H1 (cell line): ENCODE data around the gene ZNF280B. TPM values are rescaled to one million over a fixed set of nuclear protein-coding genes. Genes with fewer than 3 reads are reported as not detected.

ENCODE experiments used
- BCL11A ChIP-seq, 2 experiments: IDR thresholded peaks; one replicate each; pipeline ENCODE4 v1.6.1; 2011; ENCODE audit warnings: low read depth in 2 of 2, low read length in 2 of 2, mild to moderate bottlenecking in 2 of 2
- GABPA ChIP-seq: IDR thresholded peaks from 2 replicates; pipeline ENCODE4 v1.6.1; 2011; ENCODE audit warnings: mild to moderate bottlenecking, low read length, moderate library complexity, borderline replicate concordance; ENCODE audit not compliant: insufficient read depth
- NANOG ChIP-seq: IDR thresholded peaks from 2 replicates; pipeline ENCODE4 v1.6.1; 2011; ENCODE audit warnings: low read length, low read depth, mild to moderate bottlenecking, inconsistent platforms; ENCODE audit not compliant: insufficient read depth, poor library complexity, severe bottlenecking
- polyA plus RNA-seq, 7 experiments: library from polyadenylated mRNA; depleted of rRNA in 3 of 7; stranded (reverse) in 5 of 7; unstranded in 2 of 7; fragments of >200 nt in 5 of 7; fragments of 200-250 nt in 2 of 7; gene quantifications; 1 replicate in 5 of 7; 2 replicates in 1 of 7; 4 replicates in 1 of 7; pipeline versions ENCODE4 v1.2.1 to v1.2.3, GENCODE V29; 2011 to 2013; ENCODE audit warnings: missing spikeins in 2 of 7, mixed read lengths in 2 of 7
- total RNA-seq: library from RNA; stranded (reverse); fragmentation: NEBNext Ultra II Directional; extraction: Animal tissue kit (Norgen Biotek cat#: 25700); gene quantifications from 2 replicates; pipeline ENCODE4 v1.2.1, GENCODE V29; 2021
- TF ChIP-seq, protein P1 (sequence below), 3 experiments: IDR thresholded peaks; 1 replicate in 2 of 3; 2 replicates in 1 of 3; pipeline versions ENCODE4 v1.5.1 to v1.6.1; 2011; ENCODE audit warnings: low read length in 3 of 3, mild to moderate bottlenecking in 3 of 3, inconsistent platforms in 2 of 3, low read depth in 1 of 3, moderate library complexity in 1 of 3; ENCODE audit not compliant: insufficient read depth in 1 of 3; ENCODE audit errors: control extremely low read depth in 1 of 3

The ZNF280B gene
- total and polyA plus RNA-seq, 2 of the 8 experiments (the other 6 are each of a cell fraction or from before 2014, with no cell fraction given) = 4.8 to 11.7 TPM

DNA sequence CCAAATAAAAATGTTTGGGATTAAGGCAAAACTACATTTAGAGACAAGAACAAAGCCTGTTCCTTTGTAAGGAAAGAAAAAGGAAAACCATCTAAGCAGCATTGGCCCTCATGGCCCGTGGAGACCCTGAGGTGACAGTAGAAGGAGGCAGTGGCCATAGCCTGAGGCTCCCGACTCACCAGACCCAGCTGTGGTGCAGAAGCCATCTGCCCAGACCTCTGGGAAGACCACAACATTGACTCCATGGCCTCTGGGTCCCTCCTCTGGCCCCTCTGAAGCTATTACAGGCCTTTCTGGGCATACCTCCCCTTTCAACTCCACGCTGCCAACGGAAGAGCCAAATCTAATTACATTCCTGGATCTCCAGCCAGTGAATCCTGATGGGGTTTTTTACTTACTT, 44.1 kb upstream of the ZNF280B start (continued):
- TF ChIP-seq NANOG (no peak), GABPA (no peak), BCL11A (IDR thresholded peaks at IDR 0.05; ENCODE audit: low read depth in 2 of 2, low read length in 2 of 2) (no peak)
- TF ChIP-seq, protein P1, sequence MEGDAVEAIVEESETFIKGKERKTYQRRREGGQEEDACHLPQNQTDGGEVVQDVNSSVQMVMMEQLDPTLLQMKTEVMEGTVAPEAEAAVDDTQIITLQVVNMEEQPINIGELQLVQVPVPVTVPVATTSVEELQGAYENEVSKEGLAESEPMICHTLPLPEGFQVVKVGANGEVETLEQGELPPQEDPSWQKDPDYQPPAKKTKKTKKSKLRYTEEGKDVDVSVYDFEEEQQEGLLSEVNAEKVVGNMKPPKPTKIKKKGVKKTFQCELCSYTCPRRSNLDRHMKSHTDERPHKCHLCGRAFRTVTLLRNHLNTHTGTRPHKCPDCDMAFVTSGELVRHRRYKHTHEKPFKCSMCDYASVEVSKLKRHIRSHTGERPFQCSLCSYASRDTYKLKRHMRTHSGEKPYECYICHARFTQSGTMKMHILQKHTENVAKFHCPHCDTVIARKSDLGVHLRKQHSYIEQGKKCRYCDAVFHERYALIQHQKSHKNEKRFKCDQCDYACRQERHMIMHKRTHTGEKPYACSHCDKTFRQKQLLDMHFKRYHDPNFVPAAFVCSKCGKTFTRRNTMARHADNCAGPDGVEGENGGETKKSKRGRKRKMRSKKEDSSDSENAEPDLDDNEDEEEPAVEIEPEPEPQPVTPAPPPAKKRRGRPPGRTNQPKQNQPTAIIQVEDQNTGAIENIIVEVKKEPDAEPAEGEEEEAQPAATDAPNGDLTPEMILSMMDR (IDR thresholded peaks at IDR 0.05; ENCODE audit: control extremely low read depth in 1 of 3, insufficient read depth in 1 of 3, low read depth in 1 of 3, low read length in 3 of 3) = peak; percentile 31 to 61 (median 51)
